GM18873 (cell line): ENCODE results near the gene CPM.

Experiments
- ATAC-seq: cut with Tn5 transposase; IDR thresholded peaks from one replicate; pipeline ENCODE4 v1.9.1; 2021; ENCODE audit warnings: mild to moderate bottlenecking, moderate library complexity, moderate number of reproducible peaks; ENCODE audit not compliant: unreplicated experiment, low FRiP score

The CPM gene

DNA sequence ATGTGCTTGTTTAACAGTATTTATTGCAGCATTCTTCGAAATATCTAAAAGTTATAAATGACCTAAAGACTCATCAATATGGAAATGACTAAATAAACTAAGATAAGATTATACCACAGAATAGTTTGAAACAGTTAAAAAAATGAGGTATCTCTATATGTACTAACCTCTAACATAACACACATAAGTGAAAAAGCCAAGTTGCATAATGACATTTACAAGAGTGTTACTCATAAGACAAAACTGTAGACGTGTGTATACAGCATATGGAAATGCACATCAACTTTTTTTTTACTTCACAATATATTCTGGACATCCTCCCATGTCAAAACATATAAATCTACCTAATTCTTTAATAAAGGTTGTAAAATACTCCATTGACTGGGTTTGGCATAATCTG, 22.8 kb downstream of the CPM start:
- ATAC-seq, result no peak

DNA sequence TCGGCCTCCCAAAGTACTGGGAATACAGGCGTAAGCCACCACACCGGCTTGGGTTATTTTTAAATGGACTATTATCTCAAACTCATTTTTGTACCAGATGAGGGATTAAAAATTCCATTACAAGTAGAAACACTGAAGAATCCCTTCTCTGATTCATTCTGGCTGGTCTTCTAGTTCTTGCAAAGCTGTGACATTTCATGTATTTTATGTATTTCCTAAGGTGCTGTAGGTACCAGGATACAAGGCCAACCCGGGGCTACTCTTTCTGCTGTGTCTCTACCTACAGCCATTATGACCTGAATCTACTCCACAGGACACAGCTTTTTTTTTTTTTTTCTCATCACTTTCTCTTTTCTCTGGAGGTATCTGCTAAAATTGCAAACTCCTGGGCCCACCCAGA, 24.9 kb downstream of the CPM start:
- ATAC-seq, result no peak

DNA sequence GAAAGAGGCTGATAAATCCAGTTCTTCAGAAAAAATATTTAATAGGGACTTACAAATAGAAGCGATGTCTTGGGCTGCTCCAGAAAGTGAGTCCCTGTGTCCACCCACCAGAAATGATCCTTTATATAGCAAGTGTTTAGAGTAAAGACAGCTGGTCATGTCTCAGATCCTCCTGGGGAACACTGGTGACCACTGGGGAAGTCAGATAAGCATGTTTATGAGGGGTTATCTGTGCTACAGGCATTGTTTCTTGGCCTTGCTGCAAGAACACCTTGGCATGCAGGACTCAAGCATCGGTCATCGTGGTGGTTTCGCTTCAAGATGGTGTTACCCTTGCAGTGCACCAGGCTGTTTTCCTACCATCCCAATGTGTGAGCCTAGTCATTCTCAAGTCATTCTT, 27.2 kb downstream of the CPM start:
- no peak for ATAC-seq

DNA sequence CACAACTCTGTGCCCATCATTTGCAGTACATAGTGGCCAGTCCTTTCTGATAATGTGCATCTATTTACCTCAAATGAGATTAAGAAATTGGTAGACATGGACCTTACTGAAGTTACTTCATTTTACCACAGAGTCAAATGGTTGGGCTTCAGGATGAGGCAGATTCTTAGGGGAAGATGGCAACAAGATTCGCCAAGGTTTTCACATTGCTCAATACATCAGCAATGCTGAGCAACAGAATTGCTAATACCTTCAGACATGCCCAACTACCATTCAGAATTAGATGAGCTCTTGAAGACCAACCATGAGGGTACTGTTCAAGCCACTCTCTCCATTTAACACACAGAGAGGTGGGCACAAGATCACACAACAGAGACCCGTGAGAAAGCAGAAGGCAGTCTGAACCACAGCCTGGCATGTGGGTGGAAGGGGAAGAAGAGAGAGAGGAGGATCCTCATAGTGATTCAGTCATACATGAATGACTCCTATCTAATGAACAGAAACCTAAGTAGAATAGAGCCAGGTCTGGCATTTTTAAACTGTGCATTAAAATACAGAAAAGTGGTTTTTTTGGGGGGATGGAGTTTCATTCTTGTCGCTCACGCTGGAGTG, 28.5 kb downstream of the CPM start:
- ATAC-seq, result no peak

DNA sequence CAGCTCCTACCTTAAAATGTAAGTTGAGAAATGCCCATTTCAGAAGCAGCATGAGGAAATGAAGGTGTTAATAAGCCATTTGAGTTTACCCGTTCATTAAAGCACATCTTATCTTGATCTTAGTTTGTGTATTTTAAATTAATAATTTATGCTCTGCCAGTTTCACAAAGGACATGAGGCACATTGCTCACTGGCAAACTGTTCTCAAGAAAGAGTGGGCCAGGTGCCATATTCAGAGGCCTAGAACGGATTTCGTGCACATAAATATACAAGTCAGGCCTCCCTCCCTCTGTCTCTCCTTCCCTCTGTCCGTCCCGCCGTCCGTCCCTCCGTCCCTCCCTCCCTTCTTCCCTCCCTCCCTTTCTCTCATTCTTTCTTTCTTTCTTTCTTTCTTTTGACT, 29.5 kb downstream of the CPM start:
- ATAC-seq, result no peak

DNA sequence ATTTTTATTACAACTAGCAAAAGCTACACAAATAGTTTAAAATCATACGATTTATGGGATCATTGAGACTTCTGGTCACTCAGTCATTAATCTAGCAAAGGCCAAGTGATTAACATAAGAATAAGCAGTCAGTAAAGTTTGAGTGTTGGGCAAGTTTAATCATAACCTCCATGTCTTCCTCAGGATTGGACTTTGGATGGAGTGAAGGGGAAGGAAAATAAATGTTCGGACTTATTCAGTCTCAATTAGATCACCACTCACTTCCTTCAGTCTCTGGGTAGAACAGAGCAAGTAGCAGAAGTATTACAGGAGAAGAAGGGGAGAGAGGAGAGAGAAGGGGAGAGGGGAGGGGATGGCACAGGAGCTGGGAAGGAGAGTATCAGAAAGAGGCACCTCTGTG, 31.4 kb downstream of the CPM start:
- ATAC-seq, result no peak

DNA sequence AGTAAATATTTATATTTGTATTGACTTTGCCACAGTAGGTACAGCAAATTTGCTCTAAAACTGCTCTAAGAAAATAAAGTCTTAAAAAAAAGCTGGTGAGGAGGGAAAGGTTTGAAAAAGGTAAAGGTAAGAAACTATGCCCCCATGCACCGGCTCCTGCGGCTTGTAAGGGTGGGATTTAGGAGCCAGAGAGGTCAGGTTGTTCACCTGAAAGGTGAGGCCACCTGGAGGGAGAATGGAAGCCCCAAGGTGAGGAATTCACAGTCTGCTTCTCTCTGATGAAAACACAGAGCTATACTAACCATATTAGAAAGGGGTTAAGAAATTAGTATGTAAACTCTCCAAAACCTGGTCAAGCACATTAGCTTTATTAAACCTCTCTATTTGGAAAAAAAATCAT, 31.8 kb downstream of the CPM start:
- ATAC-seq, result no peak

DNA sequence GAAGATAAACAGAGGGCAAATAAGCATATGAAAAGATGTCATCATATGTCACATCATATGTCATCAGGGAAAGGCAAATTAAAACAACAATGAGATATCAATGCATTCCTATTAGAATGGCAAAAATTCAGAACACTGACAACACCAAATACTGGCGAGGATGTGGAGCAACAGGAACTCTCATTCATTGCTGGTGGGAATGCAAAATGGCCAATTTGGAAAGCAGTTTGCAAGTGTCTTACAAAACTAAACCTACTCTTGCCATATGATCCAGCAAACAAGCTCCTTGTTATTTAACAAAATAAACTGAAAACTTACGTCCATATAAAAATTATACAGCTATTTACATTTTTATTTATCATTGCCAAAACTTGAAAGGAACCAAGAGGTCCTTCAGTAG, 32.7 kb downstream of the CPM start:
- ATAC-seq, result no peak

DNA sequence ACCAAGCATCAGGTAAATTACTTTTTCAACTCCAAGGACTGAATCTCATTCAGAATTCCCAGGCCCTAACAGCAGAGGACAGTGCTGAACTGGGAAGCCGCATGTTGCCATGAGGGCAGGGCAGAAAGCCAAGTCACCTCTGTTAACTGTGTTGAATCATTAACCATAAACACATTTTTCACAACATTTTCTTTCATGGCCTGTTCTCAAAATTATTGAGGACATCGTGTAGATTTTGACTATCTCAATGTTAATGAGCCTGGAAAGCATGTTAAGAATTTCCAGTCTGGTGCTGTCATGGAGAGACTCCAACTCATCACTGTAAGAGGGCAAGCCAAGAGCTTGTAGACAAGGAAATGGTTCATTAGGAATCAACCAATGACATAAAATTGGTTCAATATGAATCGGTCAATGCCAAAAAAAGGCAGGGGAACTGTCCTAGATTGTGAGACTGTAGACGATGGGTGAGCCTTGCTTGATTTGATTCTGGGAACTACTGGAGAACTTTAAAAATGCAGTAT, 33.7 kb downstream of the CPM start:
- no peak for ATAC-seq

DNA sequence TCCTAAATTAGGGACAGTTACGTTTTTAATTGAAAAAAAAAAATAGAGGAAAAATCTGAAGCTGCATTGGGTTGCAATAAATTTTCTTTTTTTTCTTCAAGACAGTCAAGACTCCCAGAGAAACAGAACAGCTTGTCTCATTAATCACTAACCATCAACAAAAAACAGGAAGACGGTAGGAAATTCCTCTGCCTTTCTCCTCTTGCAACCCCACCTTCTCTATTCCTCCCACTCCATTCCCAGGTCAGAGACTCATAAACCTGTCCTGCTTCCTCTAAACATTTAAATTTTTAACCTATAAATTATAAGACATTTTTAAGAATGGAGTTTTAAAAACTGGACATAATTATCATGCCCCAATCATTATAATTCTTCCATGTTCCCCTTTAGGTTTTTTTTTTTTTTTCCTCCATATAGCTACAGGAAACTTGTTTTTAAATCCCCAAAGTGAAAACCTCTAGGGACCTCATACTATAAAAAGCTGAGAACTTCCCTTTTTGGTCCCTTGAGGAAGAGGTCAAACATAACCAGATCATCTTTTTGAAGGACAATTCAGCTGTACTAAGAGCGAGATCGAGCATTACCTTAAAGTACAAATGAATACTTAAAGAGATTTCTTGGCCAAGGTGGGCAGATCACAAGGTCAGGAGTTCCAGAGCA, 36.0 kb downstream of the CPM start:
- ATAC-seq, result no peak

DNA sequence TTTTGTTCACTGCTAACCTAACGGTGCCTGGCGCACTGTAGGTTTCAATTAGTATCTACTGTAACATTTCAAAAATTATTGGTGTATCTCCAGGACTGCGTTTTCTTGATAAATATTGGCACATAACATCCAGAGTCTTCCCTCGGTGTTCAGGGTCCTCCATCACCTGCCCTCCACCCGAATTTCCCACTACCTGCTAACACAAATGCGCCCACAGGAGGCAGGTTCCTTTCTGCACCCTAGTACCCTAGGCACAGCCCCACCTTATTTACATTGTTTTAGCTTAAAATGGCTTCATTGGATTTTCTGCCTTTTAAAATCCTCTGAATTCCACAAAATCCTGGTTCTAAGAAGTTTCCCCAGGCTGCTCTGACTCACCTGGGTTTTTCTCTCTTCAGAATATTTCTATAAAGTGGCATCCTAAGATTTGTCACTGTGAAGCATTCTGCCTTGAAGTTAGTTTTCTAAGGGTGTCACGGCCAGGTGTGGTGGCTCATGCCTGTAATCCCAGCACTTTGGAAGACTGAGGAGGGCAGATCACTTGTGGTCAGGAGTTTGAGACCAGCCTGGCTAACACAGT, 38.6 kb downstream of the CPM start:
- ATAC-seq, result no peak

DNA sequence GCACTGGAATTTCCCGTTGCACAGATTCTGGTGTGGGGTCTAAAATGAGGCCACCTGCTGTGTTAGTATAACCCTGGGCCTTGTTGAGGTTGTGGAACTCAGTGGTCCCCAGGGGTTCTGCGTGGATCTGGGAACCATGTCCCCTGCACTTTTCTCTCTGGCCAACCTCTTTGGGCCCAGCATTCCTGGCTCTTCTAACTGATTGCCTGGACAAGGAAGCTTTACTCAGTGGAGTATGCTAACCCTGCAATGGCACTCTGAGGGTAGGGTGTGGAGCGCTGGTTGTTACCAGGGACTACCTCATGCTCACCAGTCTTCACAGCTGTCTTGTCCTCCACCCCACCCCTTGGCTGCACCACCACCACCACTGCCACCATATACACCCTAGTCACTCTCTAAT, 39.2 kb downstream of the CPM start:
- ATAC-seq, result no peak

DNA sequence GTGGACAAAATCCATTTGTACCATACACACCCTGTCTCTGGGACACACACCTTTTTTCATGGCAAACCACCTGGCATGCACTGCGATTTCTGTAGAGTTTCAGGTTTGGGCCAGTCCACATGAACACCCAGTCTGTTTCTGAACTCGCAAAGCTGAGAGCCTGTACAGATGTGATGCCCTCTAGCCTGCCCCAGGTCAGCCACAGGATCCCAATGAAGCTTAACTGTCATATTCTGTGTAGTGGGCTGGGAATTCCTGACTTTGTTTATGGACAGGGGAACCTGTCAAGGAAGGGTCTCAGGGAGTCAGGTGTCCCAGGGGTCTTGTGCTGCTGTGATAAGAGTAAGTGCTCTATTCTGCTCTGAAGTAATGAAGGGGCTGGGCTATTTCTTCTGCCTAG, 39.8 kb downstream of the CPM start:
- no peak for ATAC-seq

DNA sequence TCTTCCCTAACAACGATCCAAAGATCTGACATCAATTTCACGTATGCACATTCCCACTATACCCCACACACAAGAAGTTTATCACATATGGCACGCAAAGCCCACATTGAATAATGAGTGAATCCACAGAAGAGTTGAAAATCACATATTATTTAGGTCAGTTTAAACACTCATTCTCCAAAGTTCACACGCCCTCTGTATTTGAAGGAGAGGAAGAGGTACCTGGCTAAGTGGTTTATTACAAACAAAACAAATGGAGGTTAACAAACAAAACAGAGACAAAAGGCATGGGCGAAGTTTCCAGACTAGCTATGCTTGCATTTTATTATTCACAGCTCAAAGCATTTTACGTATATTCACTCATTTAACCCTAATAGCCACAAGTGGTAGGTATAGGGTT, 41.8 kb downstream of the CPM start:
- no peak for ATAC-seq

DNA sequence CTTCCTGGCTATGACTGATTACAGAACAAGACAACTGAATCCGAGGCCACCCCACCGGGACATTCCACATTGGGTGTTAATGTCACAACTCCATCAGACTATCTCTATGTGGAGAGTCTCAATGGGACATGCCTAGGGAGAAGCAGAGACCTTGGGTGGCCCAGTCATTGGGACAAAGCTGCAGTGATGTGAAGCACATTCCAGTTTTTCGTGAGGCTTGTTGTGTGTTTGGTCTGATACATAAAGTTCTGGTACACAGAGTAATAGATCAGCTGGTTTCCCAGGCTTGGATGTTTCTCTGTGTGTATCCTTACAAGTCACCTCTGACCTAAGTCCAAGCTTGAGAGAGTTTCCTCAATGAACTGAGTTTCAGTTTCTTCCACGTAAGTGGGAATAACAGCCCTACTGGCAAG, 42.3 kb downstream of the CPM start:
- no peak for ATAC-seq

DNA sequence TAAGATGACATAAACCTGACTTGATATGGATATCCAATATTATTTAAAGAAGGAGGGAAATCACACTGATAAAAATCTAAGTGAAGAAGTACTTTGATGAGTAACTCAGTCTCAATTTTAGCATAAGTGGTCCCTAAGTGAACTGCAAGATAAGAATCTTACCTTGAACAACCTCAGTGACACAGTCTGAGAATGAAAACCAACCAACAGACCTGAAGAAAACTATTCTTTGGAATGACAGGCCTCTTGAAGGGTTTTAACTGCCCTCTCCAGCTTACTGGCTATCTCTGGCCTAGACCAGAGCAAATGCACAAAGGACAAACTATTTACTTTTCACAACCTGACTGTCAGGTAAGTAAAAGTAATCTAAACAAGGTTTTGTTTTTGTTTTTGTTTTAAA, 44.7 kb downstream of the CPM start:
- no peak for ATAC-seq

DNA sequence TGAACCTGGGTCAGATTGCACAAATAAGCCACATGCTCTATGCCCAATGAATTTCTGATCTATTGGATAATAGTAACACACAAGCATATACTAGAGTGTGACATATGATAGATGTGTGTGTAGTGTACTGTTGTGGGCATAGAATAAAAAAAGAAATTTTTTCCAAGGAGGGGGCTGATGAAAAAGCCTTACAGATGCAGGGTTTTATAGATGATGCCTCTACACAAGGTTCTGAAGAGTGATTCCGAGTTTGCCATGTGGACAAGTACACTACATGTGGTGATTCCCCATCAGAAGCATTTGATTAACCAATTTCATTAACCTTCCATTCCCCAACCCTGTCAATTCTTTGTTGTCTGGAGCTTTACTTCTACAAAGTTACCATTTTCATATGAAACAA, 45.3 kb downstream of the CPM start:
- ATAC-seq, result no peak

DNA sequence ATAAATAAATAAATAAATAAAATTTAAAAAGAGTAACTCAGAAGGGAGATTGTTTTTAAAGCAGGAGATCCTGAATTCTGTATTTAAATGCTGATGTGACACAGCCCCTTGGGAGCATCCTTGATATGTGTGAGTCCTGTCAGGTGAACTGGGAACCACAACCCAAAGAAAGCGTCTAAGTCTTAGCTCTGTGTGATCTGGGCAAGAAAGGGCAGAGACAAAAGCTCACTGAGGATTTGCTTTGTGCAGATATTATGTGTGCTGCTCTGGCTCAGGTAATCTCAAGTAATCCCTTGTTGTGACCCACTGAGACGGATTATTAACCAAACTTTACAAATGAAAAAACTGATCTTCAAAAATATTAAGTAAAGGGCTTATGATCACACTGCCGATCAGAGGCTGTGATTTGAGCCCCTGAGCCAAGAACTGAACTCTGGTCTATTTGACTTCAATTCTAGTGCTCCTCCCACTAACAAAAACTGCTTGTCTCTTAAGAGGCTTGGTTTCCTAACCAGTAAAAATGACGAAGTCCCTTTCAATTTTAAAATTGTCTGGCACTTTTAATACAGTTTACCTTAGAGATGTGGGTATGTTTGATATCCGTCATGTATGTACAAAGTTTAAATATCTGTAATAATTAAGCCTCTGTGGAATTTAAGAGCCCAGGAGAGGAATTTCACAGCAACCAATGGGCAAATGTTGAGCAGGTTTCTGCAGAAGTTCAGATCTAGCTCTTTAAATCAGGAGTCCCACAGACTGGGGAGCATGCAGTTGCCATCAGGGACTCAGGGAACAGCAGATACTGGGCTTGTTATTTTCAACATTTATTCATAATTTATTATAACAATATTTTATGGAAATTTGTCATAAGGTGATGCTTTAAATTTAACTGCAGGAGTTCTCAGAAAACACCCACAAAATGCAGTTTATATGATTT, 46.1 kb downstream of the CPM start:
- no peak for ATAC-seq

DNA sequence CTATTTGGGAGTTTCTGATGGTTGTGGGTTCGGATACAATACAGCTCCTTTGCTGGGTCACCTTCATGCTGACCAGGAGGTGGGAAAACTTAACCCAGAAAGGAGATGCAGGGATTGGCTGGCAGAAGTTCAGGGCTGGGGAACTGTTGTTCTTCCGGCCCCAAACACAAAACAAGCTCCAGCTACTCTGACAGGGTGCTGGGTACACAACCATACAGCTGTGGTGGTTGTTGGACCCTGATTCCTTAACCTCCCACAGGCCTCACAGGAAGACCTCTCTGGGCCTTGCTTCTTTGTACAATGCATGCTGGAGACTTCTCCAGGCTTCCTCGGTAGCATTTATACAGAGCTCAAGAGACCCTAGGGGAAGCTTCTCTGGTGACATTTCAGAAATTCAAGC, 47.6 kb downstream of the CPM start:
- ATAC-seq, result no peak

DNA sequence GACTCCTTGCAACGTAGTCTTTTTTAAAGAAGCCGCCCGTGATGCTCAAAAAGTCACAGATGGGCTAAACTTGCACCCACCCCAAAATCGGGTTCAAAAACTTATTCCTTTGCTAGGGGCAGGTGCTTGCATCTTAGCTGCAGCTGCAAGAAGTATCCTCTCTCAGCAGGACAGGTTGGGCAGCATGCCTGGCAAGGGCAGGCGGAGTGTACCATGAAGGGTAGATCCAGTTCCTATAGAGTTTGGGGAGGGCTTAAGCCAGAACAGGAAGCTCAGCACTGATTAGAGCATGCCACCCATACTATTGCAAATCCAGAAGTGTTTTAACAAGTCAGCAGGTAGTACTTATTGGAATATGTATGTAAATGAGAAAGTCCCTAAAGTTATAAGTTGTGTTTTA, 48.7 kb downstream of the CPM start:
- ATAC-seq, result no peak

DNA sequence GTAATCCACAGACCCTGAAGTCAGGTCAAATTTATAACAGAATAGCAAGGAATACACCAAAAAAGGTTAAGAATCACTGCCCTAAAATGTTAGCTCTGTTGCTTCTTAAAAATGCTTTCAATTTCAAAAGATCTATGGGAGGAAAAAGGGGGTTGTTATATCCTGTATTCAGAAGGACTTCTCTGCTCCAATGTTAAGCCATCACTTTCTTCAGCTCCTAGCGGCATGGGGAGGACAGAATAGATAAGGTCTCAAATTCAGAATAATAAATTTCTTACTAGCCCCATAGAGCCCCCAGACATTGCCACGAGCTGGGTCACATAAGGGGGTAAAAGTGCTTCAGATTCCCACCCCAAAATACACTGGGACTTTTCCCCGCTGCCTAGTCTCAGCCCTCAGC, 49.8 kb downstream of the CPM start:
- ATAC-seq, result no peak
